GM12878 (cell line): ENCODE data around the gene OTUD5. TPM values are rescaled to one million over a fixed set of nuclear protein-coding genes. Genes with fewer than 3 reads are reported as not detected.

Source experiments
- ATAC-seq: fragments of 200-7000 bp; cut with Tn5 transposase; 3 replicates; pipeline ENCODE4 v1.9.1; 2020; ENCODE audit warnings: mild to moderate bottlenecking, moderate library complexity
- BruUV-seq: library from RNA; stranded (reverse); fragments of 400-500 nt; replicated peaks from 2 replicates; lab custom pipeline; 2021; lab: Mats Ljungman, UMichigan
- CTCF ChIA-PET: fragments of 300-600 bp; sonication (Branson Sonifier 250); formaldehyde crosslinking; extraction: SDS; loops from one replicate; lab custom pipeline; 2021; ENCODE audit warnings: inconsistent platforms; lab: Yijun Ruan, JAX
- POLR2A ChIA-PET: fragments of 350-600 bp; formaldehyde crosslinking; extraction: SDS; loops from one replicate; lab custom pipeline; 2021; ENCODE audit warnings: inconsistent platforms; lab: Charles Lee
- RAD21 ChIA-PET: fragments of 300-600 bp; sonication (Branson Sonifier 250); formaldehyde crosslinking; loops from one replicate; lab custom pipeline; 2023; ENCODE audit warnings: antibody characterized with exemption; ENCODE audit not compliant: unreplicated experiment; lab: Charles Lee
- SMC1A ChIA-PET: fragments of 300-600 bp; sonication (Branson Sonifier 250); formaldehyde crosslinking; loops from one replicate; lab custom pipeline; 2023; ENCODE audit not compliant: unreplicated experiment, uncharacterized antibody; lab: Charles Lee
- DNase-seq: peaks from one replicate; pipeline ENCODE4 v3.0.0-alpha.2; 2011; ENCODE audit warnings: low read depth, low spot score
- FAIRE-seq: peaks from 3 replicates; lab custom pipeline; 2011; peaks lifted over from hg19 to GRCh38; lab: Jason Lieb, UNC
- H2AFZ ChIP-seq: 2 replicates; pipeline ENCODE4 v1.6.0; 2011; ENCODE audit warnings: low read depth, low read length, control low read depth; ENCODE audit not compliant: control insufficient read depth
- H3K27ac ChIP-seq: 2 replicates; pipeline ENCODE4 v1.5.1; 2011; ENCODE audit warnings: control low read depth; ENCODE audit not compliant: control insufficient read depth, insufficient read depth
- H3K27me3 ChIP-seq, 2 experiments: replicated peaks in 1 of 2; 2 replicates each; pipeline versions ENCODE4 v1.6.0 to v1.6.1; 2011; ENCODE audit warnings: low read length in 1 of 2; ENCODE audit not compliant: control insufficient read depth in 2 of 2, insufficient read depth in 2 of 2
- H3K36me3 ChIP-seq, 2 experiments: 2 replicates each; pipeline ENCODE4 v1.5.1; 2011; ENCODE audit warnings: low read length in 1 of 2; ENCODE audit not compliant: control insufficient read depth in 2 of 2, insufficient read depth in 2 of 2
- H3K4me1 ChIP-seq: 2 replicates; pipeline ENCODE4 v1.6.1; 2011; ENCODE audit warnings: mild to moderate bottlenecking, low read length, moderate library complexity, mixed read lengths; ENCODE audit not compliant: control insufficient read depth, insufficient read depth
- H3K4me2 ChIP-seq: 2 replicates; pipeline ENCODE4 v1.6.0; 2011; ENCODE audit warnings: control low read depth; ENCODE audit not compliant: control insufficient read depth, insufficient read depth
- H3K4me3 ChIP-seq: fragments of 200-600 bp; sonication (generic); 2 replicates; pipeline ENCODE4 v1.5.1; 2016
- H3K79me2 ChIP-seq: 2 replicates; pipeline ENCODE4 v1.6.0; 2011; ENCODE audit warnings: low read length; ENCODE audit not compliant: control insufficient read depth, insufficient read depth
- H3K9ac ChIP-seq: 2 replicates; pipeline ENCODE4 v1.8.0; 2011; ENCODE audit warnings: low read length, control low read depth, mixed read lengths; ENCODE audit not compliant: control insufficient read depth, insufficient read depth
- H3K9me3 ChIP-seq: replicated peaks from 3 replicates; pipeline ENCODE4 v1.5.1; 2011; ENCODE audit warnings: mild to moderate bottlenecking, low read length; ENCODE audit not compliant: control insufficient read depth, insufficient read depth
- H4K20me1 ChIP-seq: 2 replicates; pipeline ENCODE4 v1.6.0; 2011; ENCODE audit not compliant: control insufficient read depth, insufficient read depth
- ATF7 ChIP-seq: fragments of 450-650 bp; IDR thresholded peaks from 2 replicates; pipeline ENCODE4 v1.6.1; 2016; ENCODE audit warnings: low read depth, mild to moderate bottlenecking
- BMI1 ChIP-seq: fragments of 450-650 bp; IDR thresholded peaks from 2 replicates; pipeline ENCODE4 v1.6.1; 2016; ENCODE audit warnings: mild to moderate bottlenecking, moderate library complexity, borderline replicate concordance
- MYB ChIP-seq: fragments of 150-350 bp; IDR thresholded peaks from 2 replicates; pipeline ENCODE4 v1.6.1; 2014; ENCODE audit warnings: mild to moderate bottlenecking, low read depth, low read length, borderline replicate concordance
- NR2C1 ChIP-seq: fragments of 450-650 bp; IDR thresholded peaks from 2 replicates; pipeline ENCODE4 v1.6.1; 2017; ENCODE audit warnings: antibody characterized with exemption, mild to moderate bottlenecking, moderate library complexity
- NR2C2 ChIP-seq: IDR thresholded peaks from 2 replicates; pipeline ENCODE4 v1.6.1; 2011; ENCODE audit warnings: borderline replicate concordance, low read depth; ENCODE audit not compliant: control insufficient read depth, insufficient read length
- TCF3 ChIP-seq: IDR thresholded peaks from 2 replicates; pipeline ENCODE4 v1.6.1; 2012; ENCODE audit warnings: low read depth, mild to moderate bottlenecking, low read length, borderline replicate concordance; ENCODE audit not compliant: insufficient read depth
- WGBS: methylation state at CpG from one replicate; pipeline ENCODE4 v1.1.6; 2016; ENCODE audit warnings: low lambda C conversion rate; ENCODE audit not compliant: insufficient replicate concordance, insufficient coverage; ENCODE audit errors: missing lambda C conversion rate; 5-methylcytosine and 5-hydroxymethylcytosine counted together
- in situ Hi-C: fragments of 300-500 bp; cut with MboI; formaldehyde crosslinking; loops from 9 replicates; pipeline ENCODE4 v1.14.3; 2018; ENCODE audit warnings: mixed read lengths
- intact Hi-C: fragments of 100-400 bp; cut with micrococcal nuclease; formaldehyde crosslinking; loops from one replicate; pipeline ENCODE4 v1.14.2; 2022; ENCODE audit not compliant: unreplicated experiment
- polyA plus RNA-seq, 11 experiments: library from polyadenylated mRNA; depleted of rRNA in 4 of 11; unstranded in 6 of 11; stranded (reverse) in 5 of 11; fragments of >200 nt; fragmentation: Nextera tagmentation in 4 of 11; fragmentation: Illumina TruSeq in 1 of 11; extraction: Ambion mirVana in 4 of 11; extraction: Trizol in 1 of 11; gene quantifications; 1 replicate in 1 of 11; 2 replicates in 10 of 11; pipeline versions ENCODE4 v1.2.1 to v1.2.3, GENCODE V29; 2011 to 2016; ENCODE audit warnings: inconsistent platforms in 2 of 11, missing spikeins in 2 of 11, low read depth in 1 of 11
- total RNA-seq, 4 experiments: library from RNA; depleted of rRNA in 3 of 4; stranded (reverse); fragments of >200 nt in 3 of 4; fragmentation: Illumina TruSeq in 1 of 4; extraction: Trizol in 1 of 4; gene quantifications; 2 replicates each; pipeline versions ENCODE4 v1.2.1 to v1.2.3, GENCODE V29; 2013 to 2021
- TF ChIP-seq, protein P1 (sequence below): IDR thresholded peaks from 2 replicates; pipeline ENCODE4 v1.6.1; 2012; ENCODE audit warnings: mild to moderate bottlenecking, low read depth, low read length
- TF ChIP-seq, protein P2 (sequence below): IDR thresholded peaks from 2 replicates; pipeline ENCODE4 v1.6.1; 2011; ENCODE audit warnings: low read depth, low read length, improper control_type of control experiment, borderline replicate concordance

The OTUD5 gene
- total and polyA plus RNA-seq, 10 of the 15 experiments (the other 5 are each of a cell fraction or from before 2014, with no cell fraction given): 2.0 to 50.3 (median 22.7) TPM

DNA sequence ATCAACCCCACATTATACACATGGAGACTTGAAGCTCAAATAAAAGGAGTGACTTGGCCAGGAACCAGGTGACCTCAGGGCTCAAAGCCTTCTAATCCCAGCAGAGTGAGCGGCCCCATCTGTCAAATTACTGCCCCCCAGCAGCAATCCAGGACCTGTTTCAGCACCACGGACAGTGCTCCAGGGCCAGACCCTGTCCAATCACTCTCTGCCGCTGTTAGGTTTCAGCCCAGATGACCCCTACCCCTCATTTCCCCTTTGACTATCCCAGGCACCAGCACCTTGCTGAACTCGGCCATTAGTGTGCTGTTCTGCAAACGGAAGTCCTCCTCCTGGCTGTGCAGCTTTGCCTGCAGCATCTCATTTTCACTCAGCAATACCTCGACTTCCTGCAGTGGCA lies 39.6 kb upstream of the OTUD5 start:
- POLR2A ChIA-PET: no interaction called here
- RAD21 ChIA-PET: no interaction called here
- H2AFZ ChIP-seq: no peak overlapping the region
- FAIRE-seq: no peak
- TF ChIP-seq, protein P1, sequence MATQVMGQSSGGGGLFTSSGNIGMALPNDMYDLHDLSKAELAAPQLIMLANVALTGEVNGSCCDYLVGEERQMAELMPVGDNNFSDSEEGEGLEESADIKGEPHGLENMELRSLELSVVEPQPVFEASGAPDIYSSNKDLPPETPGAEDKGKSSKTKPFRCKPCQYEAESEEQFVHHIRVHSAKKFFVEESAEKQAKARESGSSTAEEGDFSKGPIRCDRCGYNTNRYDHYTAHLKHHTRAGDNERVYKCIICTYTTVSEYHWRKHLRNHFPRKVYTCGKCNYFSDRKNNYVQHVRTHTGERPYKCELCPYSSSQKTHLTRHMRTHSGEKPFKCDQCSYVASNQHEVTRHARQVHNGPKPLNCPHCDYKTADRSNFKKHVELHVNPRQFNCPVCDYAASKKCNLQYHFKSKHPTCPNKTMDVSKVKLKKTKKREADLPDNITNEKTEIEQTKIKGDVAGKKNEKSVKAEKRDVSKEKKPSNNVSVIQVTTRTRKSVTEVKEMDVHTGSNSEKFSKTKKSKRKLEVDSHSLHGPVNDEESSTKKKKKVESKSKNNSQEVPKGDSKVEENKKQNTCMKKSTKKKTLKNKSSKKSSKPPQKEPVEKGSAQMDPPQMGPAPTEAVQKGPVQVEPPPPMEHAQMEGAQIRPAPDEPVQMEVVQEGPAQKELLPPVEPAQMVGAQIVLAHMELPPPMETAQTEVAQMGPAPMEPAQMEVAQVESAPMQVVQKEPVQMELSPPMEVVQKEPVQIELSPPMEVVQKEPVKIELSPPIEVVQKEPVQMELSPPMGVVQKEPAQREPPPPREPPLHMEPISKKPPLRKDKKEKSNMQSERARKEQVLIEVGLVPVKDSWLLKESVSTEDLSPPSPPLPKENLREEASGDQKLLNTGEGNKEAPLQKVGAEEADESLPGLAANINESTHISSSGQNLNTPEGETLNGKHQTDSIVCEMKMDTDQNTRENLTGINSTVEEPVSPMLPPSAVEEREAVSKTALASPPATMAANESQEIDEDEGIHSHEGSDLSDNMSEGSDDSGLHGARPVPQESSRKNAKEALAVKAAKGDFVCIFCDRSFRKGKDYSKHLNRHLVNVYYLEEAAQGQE: peak; percentile 86
- TF ChIP-seq ATF7 (no peak), NR2C2 (no peak)
- ATAC-seq: no peak
- H4K20me1 ChIP-seq: no peaks in the 10 kb centered on the region; the same call in 1 of the 2 replicates
- H3K4me1 ChIP-seq: no peaks in the 10 kb centered on the region; the same call in none of the 2 replicates
- H3K9me3 ChIP-seq: no peaks in the 10 kb centered on the region
- intact Hi-C loops: no loop called here
- BruUV-seq: no TSS peak
- no peak overlapping the region for H3K4me2 ChIP-seq
- H3K79me2 ChIP-seq: peaks cover 15% of the 10 kb centered on the region
- SMC1A ChIA-PET: no interaction called here
- H3K36me3 ChIP-seq: peaks cover 0 to 18% of the 10 kb centered on the region in 2 experiments; a peak in 3 of 4 replicates
- H3K9ac ChIP-seq: no peak overlapping the region
- in situ Hi-C loops: no loop called here
- H3K27ac ChIP-seq: no peak overlapping the region
- no peaks in the 10 kb centered on the region for H3K27me3 ChIP-seq
- no peak for DNase-seq
- H3K4me3 ChIP-seq: no peak overlapping the region
- CTCF ChIA-PET: no interaction called here
- WGBS: 33% methylated on average over 6 of the region's 6 CpGs

DNA sequence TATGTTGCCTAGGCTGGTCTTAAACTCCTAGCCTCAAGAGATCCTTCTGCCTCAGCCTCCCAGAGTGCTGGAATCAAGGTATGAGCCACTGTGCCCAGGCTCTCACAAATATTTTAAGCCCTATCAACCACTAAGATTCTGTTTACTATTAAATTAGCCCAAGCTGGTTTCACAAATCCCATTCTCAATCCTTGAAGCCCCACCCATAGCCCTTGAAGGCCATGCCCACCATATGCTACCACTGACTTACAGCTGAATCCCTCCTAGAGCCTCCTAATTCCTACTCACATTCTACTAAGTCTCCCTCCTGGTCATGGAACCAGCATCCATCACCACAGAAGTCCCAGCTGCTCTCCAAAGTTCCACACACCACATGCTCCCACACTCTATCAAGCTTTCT lies 34.9 kb upstream of the OTUD5 start:
- no peaks in the 10 kb centered on the region for H3K79me2 ChIP-seq
- no peak for DNase-seq
- H3K27ac ChIP-seq: no peak overlapping the region
- no peak overlapping the region for H3K4me2 ChIP-seq
- POLR2A ChIA-PET: no interaction called here
- TF ChIP-seq MYB: no peak
- no peak for TF ChIP-seq TCF3
- TF ChIP-seq NR2C1: no peak
- TF ChIP-seq, protein P2, sequence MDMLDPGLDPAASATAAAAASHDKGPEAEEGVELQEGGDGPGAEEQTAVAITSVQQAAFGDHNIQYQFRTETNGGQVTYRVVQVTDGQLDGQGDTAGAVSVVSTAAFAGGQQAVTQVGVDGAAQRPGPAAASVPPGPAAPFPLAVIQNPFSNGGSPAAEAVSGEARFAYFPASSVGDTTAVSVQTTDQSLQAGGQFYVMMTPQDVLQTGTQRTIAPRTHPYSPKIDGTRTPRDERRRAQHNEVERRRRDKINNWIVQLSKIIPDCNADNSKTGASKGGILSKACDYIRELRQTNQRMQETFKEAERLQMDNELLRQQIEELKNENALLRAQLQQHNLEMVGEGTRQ: no peak
- TF ChIP-seq BMI1: no peak
- no peak overlapping the region for H3K9ac ChIP-seq
- no peak overlapping the region for H3K4me3 ChIP-seq
- H2AFZ ChIP-seq: no peak overlapping the region
- BruUV-seq: no TSS peak
- H3K27me3 ChIP-seq: no peaks in the 10 kb centered on the region
- H3K9me3 ChIP-seq: no peaks in the 10 kb centered on the region
- CTCF ChIA-PET: interaction anchor here (0.8 kb wide), 1 partner anchor 18 kb away, joined by 3 read pairs; no protein-coding TSS in a partner anchor
- no peaks in the 10 kb centered on the region for H4K20me1 ChIP-seq
- no peak for FAIRE-seq
- peaks cover 0 to 10% of the 10 kb centered on the region in 2 experiments; a peak in 2 of 4 replicates for H3K36me3 ChIP-seq
- SMC1A ChIA-PET: interaction anchor here (0.6 to 1.1 kb wide), 2 partner anchors 52 to 299 kb away, joined by 3 read pairs; no protein-coding TSS in a partner anchor
- RAD21 ChIA-PET: no interaction called here
- ATAC-seq: no peak
- in situ Hi-C loops (no loop called here), intact Hi-C loops (no loop called here)
- no peaks in the 10 kb centered on the region for H3K4me1 ChIP-seq
